Ectodermal cell (in vitro differentiated cells): ENCODE data around the gene HCRTR1.
"Not testable (repeated sequence)": the region's sequence is repeated elsewhere in the genome, so short reads cannot be mapped to it uniquely, and the experiment has no call there.

Experiments
- H3K27ac ChIP-seq: 2 replicates; pipeline ENCODE4 v1.7.0; 2013; ENCODE audit warnings: mild to moderate bottlenecking, low read depth, low read length; ENCODE audit not compliant: insufficient read depth, poor library complexity, severe bottlenecking
- H3K27me3 ChIP-seq: 2 replicates; pipeline ENCODE4 v1.7.0; 2013; ENCODE audit warnings: mild to moderate bottlenecking, low read length; ENCODE audit not compliant: insufficient read depth, control insufficient read depth, poor library complexity, severe bottlenecking
- H3K36me3 ChIP-seq: one replicate; pipeline ENCODE4 v1.7.0; 2013; ENCODE audit warnings: low read length; ENCODE audit not compliant: control insufficient read depth, insufficient read depth
- H3K4me1 ChIP-seq: one replicate; pipeline ENCODE4 v1.7.0; 2013; ENCODE audit warnings: low read length; ENCODE audit not compliant: control insufficient read depth, insufficient read depth
- H3K4me3 ChIP-seq: 2 replicates; pipeline ENCODE4 v1.7.0; 2013; ENCODE audit warnings: low read depth, low read length, control low read depth; ENCODE audit not compliant: insufficient read depth
- H3K9me3 ChIP-seq: 2 replicates; pipeline ENCODE4 v1.7.0; 2013; ENCODE audit warnings: mild to moderate bottlenecking, low read length, moderate library complexity; ENCODE audit not compliant: control insufficient read depth
- WGBS, 2 experiments: methylation state at CpG; one replicate each; pipeline ENCODE4 v1.1.7; 2013; ENCODE audit warnings: missing lambda C conversion rate in 2 of 2; 5-methylcytosine and 5-hydroxymethylcytosine counted together

HCRTR1 gene

DNA sequence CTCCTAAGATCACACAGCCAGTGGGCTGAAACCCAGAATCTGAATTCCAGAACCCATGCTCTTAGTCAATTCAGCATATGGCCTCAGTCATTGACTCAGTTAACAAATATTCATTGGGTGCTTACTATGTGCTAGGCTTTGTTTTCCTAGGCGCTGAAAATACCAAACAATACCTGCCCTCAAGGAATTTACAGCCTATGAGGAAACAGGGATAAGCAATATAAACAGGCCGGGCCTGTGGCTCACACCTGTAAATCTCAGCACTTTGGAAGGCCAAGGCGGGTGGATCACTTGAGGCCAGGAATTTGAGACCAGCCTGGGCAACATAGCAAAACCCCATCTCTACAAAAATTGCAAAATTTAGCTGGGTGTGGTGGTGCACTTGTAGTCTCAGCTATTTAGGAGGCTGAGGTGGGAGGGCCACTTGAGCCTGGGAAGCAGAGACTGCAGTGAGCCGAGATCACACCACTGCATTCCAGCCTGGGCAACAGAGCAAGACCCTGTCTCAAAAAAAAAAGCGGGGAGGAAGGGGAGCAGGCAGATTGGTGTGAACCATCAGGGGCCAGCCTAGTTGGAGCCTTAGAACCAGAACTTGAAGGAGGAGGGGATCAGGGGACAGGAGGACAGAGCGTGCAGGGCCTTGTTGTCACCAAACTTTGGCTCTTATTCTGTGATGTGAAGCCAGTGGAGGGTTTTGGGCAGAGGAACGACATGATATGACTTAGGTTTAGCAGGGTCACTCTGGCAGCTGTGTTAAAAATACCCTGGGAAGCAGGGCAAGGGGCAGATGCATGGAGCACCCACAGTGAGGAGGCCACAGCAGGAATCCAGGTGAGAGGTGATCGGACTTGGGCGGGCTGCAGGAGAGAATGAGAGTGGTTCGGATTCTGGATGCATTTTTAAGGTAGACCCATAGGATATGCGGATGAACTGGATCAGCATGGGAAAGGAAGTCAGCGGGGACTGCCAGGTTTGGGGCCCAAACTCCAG, 35.4 kb upstream of the HCRTR1 start:
- Histone ChIP-seq H3K27ac (no peak overlapping the region), H3K4me3 (no peak overlapping the region), H3K27me3 (peaks cover 6% of the 10 kb centered on the region), H3K4me1 (no peaks in the 10 kb centered on the region), H3K9me3 (no peaks in the 10 kb centered on the region), H3K36me3 (no peaks in the 10 kb centered on the region)
- WGBS, 2 experiments, result 72 to 79% methylated on average over 12 of the region's 12 CpGs

DNA sequence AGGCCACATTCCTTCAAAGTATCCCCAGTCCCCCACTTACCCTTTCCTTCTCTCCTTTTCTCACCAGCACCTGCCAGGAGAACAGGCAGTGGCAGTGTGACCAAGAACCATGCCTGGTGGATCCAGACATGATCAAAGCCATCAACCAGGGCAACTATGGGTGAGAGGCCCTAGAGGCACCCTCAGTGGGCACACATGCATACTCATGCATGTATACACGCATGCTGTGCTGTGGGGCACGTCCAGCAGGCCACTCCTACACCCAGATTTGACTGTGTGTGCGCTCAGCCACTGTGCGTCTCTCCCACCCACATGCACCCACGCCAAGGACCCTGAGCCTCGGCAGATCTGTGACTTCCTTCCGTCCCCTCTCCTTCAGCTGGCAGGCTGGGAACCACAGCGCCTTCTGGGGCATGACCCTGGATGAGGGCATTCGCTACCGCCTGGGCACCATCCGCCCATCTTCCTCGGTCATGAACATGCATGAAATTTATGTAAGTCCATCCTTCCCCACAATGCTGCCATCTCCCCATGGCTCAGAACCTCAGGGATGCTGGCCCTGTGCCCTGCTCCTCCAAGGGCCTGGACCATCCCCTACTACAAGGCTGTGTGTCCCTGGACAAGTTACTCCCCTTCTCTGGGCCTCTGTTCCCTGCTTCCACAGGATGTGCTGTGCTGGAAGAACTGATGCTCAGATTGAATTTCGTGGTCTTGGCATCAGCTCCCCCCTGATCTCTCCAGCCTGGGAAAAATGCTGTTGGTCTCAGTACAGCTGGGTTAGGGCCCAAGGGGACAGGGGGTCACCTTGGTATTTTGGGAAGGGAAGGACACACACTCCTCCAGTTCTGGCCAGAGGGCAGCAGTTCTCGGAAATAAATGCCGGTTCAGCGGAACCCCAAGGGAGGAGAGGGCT, 34.2 kb upstream of the HCRTR1 start:
- no peaks in the 10 kb centered on the region for H3K9me3 ChIP-seq
- H3K4me3 ChIP-seq, result no peak overlapping the region
- H3K4me1 ChIP-seq, result no peaks in the 10 kb centered on the region
- WGBS, 2 experiments, result 92% methylated on average over 16 of the region's 16 CpGs
- no peak overlapping the region for H3K27ac ChIP-seq
- peaks cover 7% of the 10 kb centered on the region for H3K27me3 ChIP-seq
- no peaks in the 10 kb centered on the region for H3K36me3 ChIP-seq

DNA sequence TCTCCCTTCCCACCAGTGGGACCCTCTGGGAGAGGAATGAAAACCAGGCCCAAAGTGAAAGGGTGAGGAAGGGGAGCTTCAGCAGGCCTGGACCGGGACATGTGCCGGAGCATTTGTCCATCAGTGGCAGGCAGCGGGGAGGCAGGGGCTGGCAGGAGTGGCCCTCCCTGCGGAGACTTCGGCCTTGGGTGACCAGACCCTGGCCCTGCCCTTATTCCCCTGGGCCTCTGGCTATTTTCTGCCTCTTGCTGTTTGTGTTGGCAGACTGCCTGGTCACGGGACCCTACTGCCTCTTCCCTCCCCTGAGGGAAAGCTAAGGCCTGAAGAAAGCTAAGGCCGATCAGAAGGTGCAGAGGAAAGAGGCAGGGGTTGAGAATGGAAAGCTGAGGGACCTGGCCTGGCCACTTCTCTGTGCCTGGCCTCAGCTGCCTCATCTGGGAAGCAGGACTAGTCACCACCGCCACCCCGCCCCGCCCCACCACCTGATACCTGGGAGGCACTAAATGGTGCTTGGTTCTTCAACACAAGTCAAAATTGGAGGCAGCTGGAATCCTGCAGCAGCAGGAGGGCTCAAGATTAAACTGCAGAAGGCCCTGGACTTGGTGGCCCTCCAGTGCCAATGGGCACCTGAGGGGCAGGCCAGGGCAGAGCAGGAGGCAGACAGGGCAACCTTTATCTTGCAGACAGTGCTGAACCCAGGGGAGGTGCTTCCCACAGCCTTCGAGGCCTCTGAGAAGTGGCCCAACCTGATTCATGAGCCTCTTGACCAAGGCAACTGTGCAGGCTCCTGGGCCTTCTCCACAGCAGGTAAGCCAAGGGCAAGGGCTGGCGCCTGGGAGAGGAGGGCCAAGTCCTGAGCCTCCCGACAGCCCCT, 33.3 kb upstream of the HCRTR1 start:
- WGBS, 2 experiments, result 92 to 94% methylated on average over 13 of the region's 13 CpGs
- Histone ChIP-seq H3K4me3 (no peak overlapping the region), H3K27me3 (peaks cover 16% of the 10 kb centered on the region)

DNA sequence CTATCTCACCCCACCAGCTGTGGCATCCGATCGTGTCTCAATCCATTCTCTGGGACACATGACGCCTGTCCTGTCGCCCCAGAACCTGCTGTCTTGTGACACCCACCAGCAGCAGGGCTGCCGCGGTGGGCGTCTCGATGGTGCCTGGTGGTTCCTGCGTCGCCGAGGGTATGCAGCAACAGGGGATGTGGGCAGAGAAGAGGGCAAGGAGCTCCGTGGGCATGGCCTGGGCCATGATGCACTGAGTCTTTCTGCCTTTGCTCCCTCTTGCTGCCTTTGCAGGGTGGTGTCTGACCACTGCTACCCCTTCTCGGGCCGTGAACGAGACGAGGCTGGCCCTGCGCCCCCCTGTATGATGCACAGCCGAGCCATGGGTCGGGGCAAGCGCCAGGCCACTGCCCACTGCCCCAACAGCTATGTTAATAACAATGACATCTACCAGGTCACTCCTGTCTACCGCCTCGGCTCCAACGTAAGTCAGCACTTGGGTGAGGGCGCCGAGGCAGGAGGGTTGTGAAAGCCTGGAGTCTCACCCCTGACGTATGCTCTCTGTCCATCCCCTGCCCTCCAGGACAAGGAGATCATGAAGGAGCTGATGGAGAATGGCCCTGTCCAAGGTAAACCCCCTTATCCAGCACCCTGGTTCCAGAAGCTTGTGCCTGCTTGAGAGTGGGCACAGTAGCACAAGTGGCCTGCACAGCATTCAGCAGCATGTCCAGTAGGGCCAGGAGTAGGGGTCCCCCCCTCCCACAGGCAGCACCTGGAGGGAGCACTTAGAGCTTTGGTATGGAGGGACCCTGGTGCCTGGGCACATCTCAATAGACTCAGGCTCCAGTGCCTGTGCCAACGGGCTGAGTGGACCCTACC, 32.4 kb upstream of the HCRTR1 start:
- Histone ChIP-seq H3K4me1 (no peaks in the 10 kb centered on the region), H3K27ac (no peak overlapping the region), H3K4me3 (no peak overlapping the region), H3K36me3 (no peaks in the 10 kb centered on the region), H3K9me3 (no peaks in the 10 kb centered on the region), H3K27me3 (peaks cover 24% of the 10 kb centered on the region)
- 93 to 94% methylated on average over 27 of the region's 27 CpGs for WGBS, 2 experiments

More for the DNA sequence above, 33.3 kb upstream of the HCRTR1 start:
- no peak overlapping the region for H3K27ac ChIP-seq
- H3K4me1 ChIP-seq, result no peaks in the 10 kb centered on the region
- H3K9me3 ChIP-seq, result no peaks in the 10 kb centered on the region
- no peaks in the 10 kb centered on the region for H3K36me3 ChIP-seq

- H3K36me3 ChIP-seq, result no peaks in the 10 kb centered on the region
- H3K9me3 ChIP-seq, result no peaks in the 10 kb centered on the region
- WGBS, 2 experiments, result 92 to 93% methylated on average over 11 of the region's 11 CpGs
- no peaks in the 10 kb centered on the region for H3K4me1 ChIP-seq
- H3K27ac ChIP-seq, result no peak overlapping the region
- H3K4me3 ChIP-seq, result no peak overlapping the region
- H3K27me3 ChIP-seq, result peaks cover 29% of the 10 kb centered on the region
Observed at GRCh38 chr1:31585736-31586365, 31.6 kb upstream of the HCRTR1 start.

GRCh38 chr1:31586376-31587327, 30.8 kb upstream of the HCRTR1 start:
- Histone ChIP-seq H3K4me1 (no peaks in the 10 kb centered on the region), H3K9me3 (no peaks in the 10 kb centered on the region), H3K36me3 (no peaks in the 10 kb centered on the region), H3K27me3 (peaks cover 36% of the 10 kb centered on the region), H3K4me3 (no peak overlapping the region), H3K27ac (no peak overlapping the region)
- 93% methylated on average over 47 of the region's 47 CpGs for WGBS, 2 experiments

- 90 to 97% methylated on average over 5 of the region's 5 CpGs for WGBS, 2 experiments
- not testable (repeated sequence) for H3K4me1 ChIP-seq, H3K27ac ChIP-seq, H3K36me3 ChIP-seq, H3K9me3 ChIP-seq, H3K4me3 ChIP-seq
- H3K27me3 ChIP-seq, result peaks cover 38% of the 10 kb centered on the region
Observed at GRCh38 chr1:31587328-31587699, 30.2 kb upstream of the HCRTR1 start.

GRCh38 chr1:31587720-31588423, 29.6 kb upstream of the HCRTR1 start:
- Histone ChIP-seq H3K27ac (no peak overlapping the region), H3K4me1 (no peaks in the 10 kb centered on the region), H3K27me3 (peaks cover 38% of the 10 kb centered on the region), H3K4me3 (no peak overlapping the region), H3K9me3 (no peaks in the 10 kb centered on the region), H3K36me3 (no peaks in the 10 kb centered on the region)
- WGBS, 2 experiments, result 61 to 64% methylated on average over 14 of the region's 14 CpGs
